Endothelial cell of umbilical vein (primary cell): ENCODE results near the gene BRSK2.

ENCODE experiments used
- FOS ChIP-seq: IDR thresholded peaks from 2 replicates; pipeline ENCODE4 v1.6.1; 2011; ENCODE audit warnings: mild to moderate bottlenecking, low read length, moderate library complexity, borderline replicate concordance; ENCODE audit not compliant: insufficient read depth
- JUN ChIP-seq: IDR thresholded peaks from 2 replicates; pipeline ENCODE4 v1.6.1; 2011; ENCODE audit warnings: borderline replicate concordance, low read depth; ENCODE audit not compliant: insufficient read length, insufficient read depth
- MYC ChIP-seq: IDR thresholded peaks from one replicate; pipeline ENCODE4 v1.6.1; 2011; ENCODE audit warnings: mild to moderate bottlenecking, low read depth, low read length
- POLR2AphosphoS5 ChIP-seq: IDR thresholded peaks from 2 replicates; pipeline ENCODE4 v1.6.1; 2012; ENCODE audit warnings: low read depth, mild to moderate bottlenecking, control low read depth, low read length, moderate library complexity; ENCODE audit not compliant: insufficient read depth
- TF ChIP-seq, protein P1 (sequence below), 2 donors: IDR thresholded peaks; 1 replicate in 1 of 2; 2 replicates in 1 of 2; pipeline ENCODE4 v1.5.1; 2011; ENCODE audit warnings: low read length in 2 of 2, mild to moderate bottlenecking in 2 of 2, moderate library complexity in 2 of 2, control low read depth in 1 of 2, inconsistent platforms in 1 of 2, low read depth in 1 of 2; ENCODE audit not compliant: insufficient read depth in 1 of 2; ENCODE audit errors: extremely low read depth in 1 of 2

DNA sequence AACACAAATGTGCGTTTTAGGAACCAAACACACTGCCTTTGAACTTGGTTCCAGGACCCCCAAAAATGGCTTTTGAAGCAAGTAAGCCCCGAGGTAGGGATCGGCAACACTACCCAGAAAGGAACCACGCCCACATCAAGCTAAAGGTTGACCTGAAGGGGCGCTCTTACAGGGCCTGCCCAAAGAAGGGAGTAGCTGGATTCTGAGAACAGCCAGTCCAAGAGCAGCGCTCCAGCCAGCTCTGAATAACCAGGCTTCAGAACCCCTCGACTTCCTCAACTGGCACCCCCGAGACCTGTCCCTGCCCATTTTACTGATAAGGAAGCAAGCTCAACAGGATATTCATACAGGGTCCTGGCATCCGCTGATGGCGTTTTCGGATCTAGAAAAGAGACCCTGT lies 115.7 kb downstream of the BRSK2 start:
- TF ChIP-seq, protein P1, sequence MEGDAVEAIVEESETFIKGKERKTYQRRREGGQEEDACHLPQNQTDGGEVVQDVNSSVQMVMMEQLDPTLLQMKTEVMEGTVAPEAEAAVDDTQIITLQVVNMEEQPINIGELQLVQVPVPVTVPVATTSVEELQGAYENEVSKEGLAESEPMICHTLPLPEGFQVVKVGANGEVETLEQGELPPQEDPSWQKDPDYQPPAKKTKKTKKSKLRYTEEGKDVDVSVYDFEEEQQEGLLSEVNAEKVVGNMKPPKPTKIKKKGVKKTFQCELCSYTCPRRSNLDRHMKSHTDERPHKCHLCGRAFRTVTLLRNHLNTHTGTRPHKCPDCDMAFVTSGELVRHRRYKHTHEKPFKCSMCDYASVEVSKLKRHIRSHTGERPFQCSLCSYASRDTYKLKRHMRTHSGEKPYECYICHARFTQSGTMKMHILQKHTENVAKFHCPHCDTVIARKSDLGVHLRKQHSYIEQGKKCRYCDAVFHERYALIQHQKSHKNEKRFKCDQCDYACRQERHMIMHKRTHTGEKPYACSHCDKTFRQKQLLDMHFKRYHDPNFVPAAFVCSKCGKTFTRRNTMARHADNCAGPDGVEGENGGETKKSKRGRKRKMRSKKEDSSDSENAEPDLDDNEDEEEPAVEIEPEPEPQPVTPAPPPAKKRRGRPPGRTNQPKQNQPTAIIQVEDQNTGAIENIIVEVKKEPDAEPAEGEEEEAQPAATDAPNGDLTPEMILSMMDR (IDR thresholded peaks at IDR 0.05; ENCODE audit: extremely low read depth in 1 of 2, insufficient read depth in 1 of 2, low read depth in 1 of 2, low read length in 2 of 2): peak; percentile 26
- no peak for TF ChIP-seq POLR2AphosphoS5
- TF ChIP-seq MYC: no peak
- TF ChIP-seq JUN: no peak
- no peak for TF ChIP-seq FOS
